MCF 10A (cell line): ENCODE results near the gene ARSA. TPM values are rescaled to one million over a fixed set of nuclear protein-coding genes. Genes with fewer than 3 reads are reported as not detected.

Experiments
- BruUV-seq: library from RNA; stranded (reverse); fragments of 400-500 nt; replicated peaks from 2 replicates; lab custom pipeline; 2021; lab: Mats Ljungman, UMichigan
- CTCF ChIA-PET: fragments of 300-600 bp; sonication (Branson Sonifier 250); formaldehyde crosslinking; extraction: SDS; loops from one replicate; lab custom pipeline; 2021; ENCODE audit warnings: antibody characterized with exemption, inconsistent platforms; lab: Yijun Ruan, JAX
- POLR2A ChIA-PET: fragments of 300-600, 350-650 bp; sonication (Branson Sonifier 250); formaldehyde crosslinking; extraction: SDS; loops from one replicate; lab custom pipeline; 2020; ENCODE audit warnings: antibody characterized with exemption, inconsistent platforms; lab: Yijun Ruan, JAX
- DNase-seq: peaks from one replicate; pipeline ENCODE4 v3.0.0-alpha.2; 2018; ENCODE audit not compliant: unreplicated experiment
- H3K27ac Mint-ChIP-seq: one replicate; pipeline ENCODE4 v1.8.0; 2022; ENCODE audit warnings: mild to moderate bottlenecking, low read depth, mixed read lengths; ENCODE audit not compliant: unreplicated experiment
- H3K27me3 Mint-ChIP-seq: one replicate; pipeline ENCODE4 v1.8.0; 2022; ENCODE audit warnings: mixed read lengths; ENCODE audit not compliant: insufficient read depth, unreplicated experiment
- H3K36me3 Mint-ChIP-seq: one replicate; pipeline ENCODE4 v1.8.0; 2022; ENCODE audit warnings: mild to moderate bottlenecking, moderate library complexity, mixed read lengths; ENCODE audit not compliant: insufficient read depth, unreplicated experiment
- H3K4me1 Mint-ChIP-seq: one replicate; pipeline ENCODE4 v1.8.0; 2022; ENCODE audit warnings: mixed read lengths; ENCODE audit not compliant: insufficient read depth, unreplicated experiment
- H3K4me3 Mint-ChIP-seq: one replicate; pipeline ENCODE4 v1.8.0; 2022; ENCODE audit warnings: mild to moderate bottlenecking, moderate library complexity, mixed read lengths; ENCODE audit not compliant: unreplicated experiment
- H3K9me3 Mint-ChIP-seq: one replicate; pipeline ENCODE4 v1.8.0; 2022; ENCODE audit warnings: mixed read lengths; ENCODE audit not compliant: unreplicated experiment
- intact Hi-C: fragments of 100-400 bp; cut with micrococcal nuclease; formaldehyde crosslinking; loops from 2 replicates; pipeline ENCODE4 v1.14.1; 2022
- total RNA-seq: library from RNA; stranded (reverse); gene quantifications from 2 replicates; pipeline ENCODE4 v1.2.3, GENCODE V29; 2022
- TF ChIP-seq, protein P1 (sequence below): fragments of 200-600 bp; IDR thresholded peaks from one replicate; pipeline ENCODE4 v1.8.0; 2022; ENCODE audit warnings: antibody characterized with exemption, mild to moderate bottlenecking; ENCODE audit not compliant: unreplicated experiment

Gene ARSA
- total RNA-seq, 1 experiment from 2014 or later: 22.0 TPM

- no peaks in the 10 kb centered on the region for H3K27me3 Mint-ChIP-seq
- CTCF ChIA-PET: interaction anchor here (0.6 to 1.8 kb wide), 6 partner anchors 12 to 84 kb away, joined by 3 to 5 read pairs (median 3); partner anchors contain the start of gene SYCE3
- no peaks in the 10 kb centered on the region for H3K4me1 Mint-ChIP-seq
- TSS peak; percentile 43 for BruUV-seq
- TF ChIP-seq, protein P1, sequence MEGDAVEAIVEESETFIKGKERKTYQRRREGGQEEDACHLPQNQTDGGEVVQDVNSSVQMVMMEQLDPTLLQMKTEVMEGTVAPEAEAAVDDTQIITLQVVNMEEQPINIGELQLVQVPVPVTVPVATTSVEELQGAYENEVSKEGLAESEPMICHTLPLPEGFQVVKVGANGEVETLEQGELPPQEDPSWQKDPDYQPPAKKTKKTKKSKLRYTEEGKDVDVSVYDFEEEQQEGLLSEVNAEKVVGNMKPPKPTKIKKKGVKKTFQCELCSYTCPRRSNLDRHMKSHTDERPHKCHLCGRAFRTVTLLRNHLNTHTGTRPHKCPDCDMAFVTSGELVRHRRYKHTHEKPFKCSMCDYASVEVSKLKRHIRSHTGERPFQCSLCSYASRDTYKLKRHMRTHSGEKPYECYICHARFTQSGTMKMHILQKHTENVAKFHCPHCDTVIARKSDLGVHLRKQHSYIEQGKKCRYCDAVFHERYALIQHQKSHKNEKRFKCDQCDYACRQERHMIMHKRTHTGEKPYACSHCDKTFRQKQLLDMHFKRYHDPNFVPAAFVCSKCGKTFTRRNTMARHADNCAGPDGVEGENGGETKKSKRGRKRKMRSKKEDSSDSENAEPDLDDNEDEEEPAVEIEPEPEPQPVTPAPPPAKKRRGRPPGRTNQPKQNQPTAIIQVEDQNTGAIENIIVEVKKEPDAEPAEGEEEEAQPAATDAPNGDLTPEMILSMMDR: no peak
- peaks cover 14% of the 10 kb centered on the region for H3K36me3 Mint-ChIP-seq
- H3K9me3 Mint-ChIP-seq: no peaks in the 10 kb centered on the region
- intact Hi-C loops: loop anchor here (5.0 kb wide), 1 partner anchor 54 kb away; the partner anchor contains the start of gene SCO2
- no peak for DNase-seq
- peak overlapping the region; percentile 94 for H3K4me3 Mint-ChIP-seq
- POLR2A ChIA-PET: interaction anchor here (0.7 to 4.8 kb wide), 9 partner anchors 11 to 73 kb away, joined by 3 to 51 read pairs (median 10); partner anchors contain the start of genes ARSA, LMF2, NCAPH2 and SCO2
- H3K27ac Mint-ChIP-seq: no peak overlapping the region
Observed at GRCh38 chr22:50581031-50581949, 46.7 kb downstream of the ARSA start.

- intact Hi-C loops: loop anchor here (5.0 kb wide), 1 partner anchor 52 kb away; the partner anchor contains the start of gene SCO2
- H3K27ac Mint-ChIP-seq: no peak overlapping the region
- ChIA-PET POLR2A (interaction anchor here (1.3 to 4.8 kb wide), 2 partner anchors 14 to 39 kb away, joined by 9 to 51 read pairs; no protein-coding TSS in a partner anchor), CTCF (interaction anchor here (1.5 kb wide), 1 partner anchor 14 kb away, joined by 3 read pairs; no protein-coding TSS in a partner anchor)
- no peaks in the 10 kb centered on the region for H3K4me1 Mint-ChIP-seq
- H3K27me3 Mint-ChIP-seq: no peaks in the 10 kb centered on the region
- no peak for DNase-seq
- peaks cover 14% of the 10 kb centered on the region for H3K36me3 Mint-ChIP-seq
- H3K9me3 Mint-ChIP-seq: no peaks in the 10 kb centered on the region
- BruUV-seq: no TSS peak
- H3K4me3 Mint-ChIP-seq: no peak overlapping the region
- TF ChIP-seq, protein P1: no peak
Observed at GRCh38 chr22:50579752-50580151, 48.2 kb downstream of the ARSA start.

DNA sequence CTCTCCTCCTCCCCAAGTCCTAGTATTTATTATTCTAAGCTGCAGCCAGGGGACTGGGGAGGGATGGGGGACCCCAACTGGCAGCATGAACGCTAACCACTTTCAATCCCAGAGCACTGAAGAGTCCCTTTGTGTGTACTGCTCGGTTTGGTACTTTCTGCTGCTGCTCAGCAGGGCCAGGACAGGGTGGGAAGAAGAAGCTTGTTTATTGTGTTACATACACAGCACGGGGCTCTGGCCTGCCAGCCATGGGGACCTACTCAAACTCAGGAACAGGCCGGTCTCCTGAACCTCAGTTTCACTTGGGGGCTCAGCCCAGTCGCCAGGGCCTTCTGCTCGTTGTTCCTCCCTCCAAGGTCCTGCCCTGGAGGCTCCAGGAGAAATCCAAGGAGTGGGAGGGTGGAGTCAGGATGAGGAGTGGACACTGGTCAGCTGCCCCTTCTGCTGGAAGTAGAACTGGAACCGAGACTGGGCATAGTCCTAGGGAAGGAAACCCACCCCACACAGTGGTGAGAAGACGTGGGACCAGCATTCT, 49.1 kb downstream of the ARSA start:
- no peak overlapping the region for H3K4me3 Mint-ChIP-seq
- H3K36me3 Mint-ChIP-seq: peaks cover 22% of the 10 kb centered on the region
- no peak for DNase-seq
- intact Hi-C loops: no loop called here
- BruUV-seq: no TSS peak
- no peaks in the 10 kb centered on the region for H3K9me3 Mint-ChIP-seq
- TF ChIP-seq, protein P1: no peak
- no peak overlapping the region for H3K27ac Mint-ChIP-seq
- H3K4me1 Mint-ChIP-seq: no peaks in the 10 kb centered on the region
- CTCF ChIA-PET: interaction anchor here (0.5 to 1.5 kb wide), 4 partner anchors 13 to 34 kb away, joined by 3 to 6 read pairs (median 4); partner anchors contain the start of gene SYCE3
- POLR2A ChIA-PET: interaction anchor here (1.1 to 1.3 kb wide), 2 partner anchors 13 to 40 kb away, joined by 3 to 9 read pairs; no protein-coding TSS in a partner anchor
- H3K27me3 Mint-ChIP-seq: no peaks in the 10 kb centered on the region
